HL-60/S4 (cell line): ENCODE measurements around the gene SLC25A39.

ENCODE experiments used
- in situ Hi-C: fragments of 300-500 bp; cut with MboI; formaldehyde crosslinking; loops from 2 replicates; pipeline ENCODE4 v1.14.3; 2022; ENCODE audit warnings: low sequenced_read_pairs

The SLC25A39 gene

GRCh38 chr17:44315760-44316731 lies 8.6 kb downstream of the SLC25A39 start:
- in situ Hi-C loops: no loop called here

DNA sequence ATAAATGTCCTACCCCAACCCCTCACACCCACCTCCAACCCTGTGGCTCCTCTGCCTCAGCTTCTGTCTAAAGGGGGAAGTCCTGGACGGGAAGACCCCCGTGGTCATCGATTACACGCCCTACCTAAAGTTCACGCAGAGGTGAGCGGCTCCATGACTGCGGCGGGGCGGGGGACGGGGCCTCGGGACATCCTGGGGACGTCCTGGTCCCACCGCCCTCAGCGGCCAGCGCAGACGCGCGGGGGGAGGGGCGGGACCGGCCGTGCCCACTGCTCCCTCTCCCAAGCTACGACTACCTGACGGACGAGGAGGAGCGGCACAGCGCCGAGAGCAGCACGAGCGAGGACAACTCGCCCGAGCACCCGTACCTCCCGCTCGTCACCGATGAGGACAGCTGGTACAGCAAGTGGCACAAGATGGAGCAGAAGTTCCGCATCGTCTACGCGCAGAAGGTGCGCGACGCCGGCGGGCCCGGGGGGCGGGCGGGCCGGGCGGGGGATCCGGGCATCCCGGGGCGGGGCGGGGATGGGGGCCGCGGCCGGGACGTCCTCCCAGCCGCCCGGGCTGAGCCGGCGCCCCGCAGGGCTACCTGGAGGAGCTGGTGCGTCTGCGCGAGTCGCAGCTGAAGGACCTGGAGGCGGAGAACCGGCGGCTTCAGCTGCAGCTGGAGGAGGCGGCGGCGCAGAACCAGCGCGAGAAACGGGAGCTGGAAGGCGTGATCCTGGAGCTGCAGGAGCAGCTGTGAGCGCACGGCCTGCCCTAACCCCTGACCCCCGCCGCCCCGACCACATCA lies 9.6 kb downstream of the SLC25A39 start:
- in situ Hi-C loops: no loop called here

DNA sequence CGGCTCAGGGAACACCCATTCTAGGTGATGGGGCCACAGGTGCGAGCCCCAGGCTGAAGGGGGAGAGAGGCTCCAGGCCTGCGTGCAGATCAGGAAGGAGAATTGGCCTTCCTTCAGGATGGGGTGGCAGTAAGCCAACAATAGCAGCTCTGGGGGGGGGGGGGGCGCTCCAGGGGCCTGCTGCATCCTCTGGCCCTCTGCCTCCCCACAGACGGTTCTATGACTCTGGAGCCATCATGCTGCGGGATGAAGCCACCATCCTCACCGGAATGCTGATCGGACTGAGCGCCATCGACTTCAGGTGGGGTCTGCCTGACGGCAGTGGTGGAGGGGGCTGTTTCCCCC lies 10.1 kb downstream of the SLC25A39 start:
- in situ Hi-C loops: no loop called here

DNA sequence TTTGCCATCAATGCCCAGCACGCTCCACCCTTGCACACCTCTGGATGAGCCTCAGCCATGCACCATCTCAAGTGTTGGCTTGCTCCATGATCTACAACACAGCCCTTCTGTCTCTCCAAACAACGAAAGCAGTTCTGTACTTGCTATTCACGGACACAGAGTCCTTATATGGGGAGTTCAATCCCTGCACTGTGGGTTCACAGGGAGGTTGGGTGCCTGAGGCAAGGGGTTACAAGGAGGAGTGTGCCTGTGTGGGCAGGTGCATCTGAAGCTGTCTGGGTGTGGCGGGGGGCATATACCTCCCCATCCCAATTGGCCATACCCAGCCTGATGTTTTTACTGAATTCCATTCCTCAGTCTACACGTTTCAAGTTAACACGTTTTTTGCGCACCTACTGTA lies 10.6 kb downstream of the SLC25A39 start:
- in situ Hi-C loops: no loop called here

DNA sequence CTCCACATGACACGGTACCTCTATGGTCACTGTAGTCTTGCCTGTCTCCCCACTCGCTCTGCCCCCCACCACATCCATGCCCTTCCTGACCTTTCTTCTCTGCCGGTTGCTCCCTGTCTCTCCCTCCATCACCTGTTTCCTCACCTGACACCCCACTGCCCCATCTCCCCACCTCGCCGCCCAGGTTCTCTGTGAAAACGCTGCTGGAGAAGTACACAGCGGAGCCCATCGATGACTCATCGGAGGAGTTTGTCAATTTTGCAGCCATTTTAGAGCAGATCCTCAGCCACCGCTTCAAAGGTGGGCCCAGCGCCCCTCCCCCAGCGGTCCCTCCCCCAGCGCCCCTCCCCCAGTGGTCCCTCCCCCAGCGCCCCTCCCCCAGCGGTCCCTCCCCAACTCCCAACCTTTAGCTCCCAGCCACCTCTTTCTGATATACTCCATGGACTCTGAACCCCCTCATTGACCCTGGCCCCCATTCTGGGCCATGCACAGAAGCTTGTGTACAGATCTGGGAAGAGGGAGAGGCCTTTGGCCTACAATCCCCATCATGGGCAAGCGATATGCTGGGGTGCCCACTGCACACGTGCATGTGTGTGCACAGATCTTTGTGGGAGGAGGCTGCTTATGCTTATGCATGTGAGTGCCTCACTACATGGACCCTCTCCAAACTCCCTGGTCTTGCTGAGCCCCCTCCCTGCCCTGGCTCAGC lies 12.1 kb downstream of the SLC25A39 start:
- in situ Hi-C loops: no loop called here

- in situ Hi-C loops: no loop called here
Observed at GRCh38 chr17:44311562-44312181, 13.0 kb downstream of the SLC25A39 start.

- in situ Hi-C loops: no loop called here
Observed at GRCh38 chr17:44310609-44311376, 13.8 kb downstream of the SLC25A39 start.

DNA sequence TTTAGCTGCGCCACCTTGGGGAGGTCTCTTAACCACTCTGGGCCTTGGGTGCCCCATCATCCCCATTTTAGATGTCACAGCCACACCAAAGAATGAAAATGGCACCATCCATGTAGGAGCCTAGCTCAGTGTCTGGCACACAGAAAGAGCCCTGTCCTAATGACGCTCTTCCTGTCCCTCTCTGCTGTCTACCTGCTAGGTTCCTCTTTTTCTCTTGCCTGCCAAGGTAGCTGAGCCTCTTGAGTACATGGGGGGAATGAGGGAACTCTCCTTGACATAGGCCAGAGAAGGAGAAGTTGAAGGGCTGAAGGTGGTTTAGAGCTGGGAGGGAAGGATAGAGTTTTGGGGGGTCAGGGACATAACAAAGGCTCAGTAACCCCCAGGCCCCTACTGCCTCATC lies 14.4 kb downstream of the SLC25A39 start:
- in situ Hi-C loops: no loop called here

- in situ Hi-C loops: no loop called here
Observed at GRCh38 chr17:44309472-44309871, 15.2 kb downstream of the SLC25A39 start.

- in situ Hi-C loops: no loop called here
Observed at GRCh38 chr17:44308865-44309264, 15.8 kb downstream of the SLC25A39 start.

GRCh38 chr17:44308320-44308818 lies 16.3 kb downstream of the SLC25A39 start, which contains the start of gene RUNDC3A:
Gene RUNDC3A, plus strand, starts transcription at chr17:44308601. Its CDS starts 232 bp downstream, at chr17:44308833.
- in situ Hi-C loops: no loop called here

GRCh38 chr17:44307387-44308186 lies 17.0 kb downstream of the SLC25A39 start:
- in situ Hi-C loops: no loop called here

- in situ Hi-C loops: no loop called here
Observed at GRCh38 chr17:44304651-44305050, 20.0 kb downstream of the SLC25A39 start.

- in situ Hi-C loops: no loop called here
Observed at GRCh38 chr17:44297975-44298374, 26.6 kb downstream of the SLC25A39 start.

GRCh38 chr17:44293509-44294226 lies 31.0 kb downstream of the SLC25A39 start:
- in situ Hi-C loops: no loop called here

DNA sequence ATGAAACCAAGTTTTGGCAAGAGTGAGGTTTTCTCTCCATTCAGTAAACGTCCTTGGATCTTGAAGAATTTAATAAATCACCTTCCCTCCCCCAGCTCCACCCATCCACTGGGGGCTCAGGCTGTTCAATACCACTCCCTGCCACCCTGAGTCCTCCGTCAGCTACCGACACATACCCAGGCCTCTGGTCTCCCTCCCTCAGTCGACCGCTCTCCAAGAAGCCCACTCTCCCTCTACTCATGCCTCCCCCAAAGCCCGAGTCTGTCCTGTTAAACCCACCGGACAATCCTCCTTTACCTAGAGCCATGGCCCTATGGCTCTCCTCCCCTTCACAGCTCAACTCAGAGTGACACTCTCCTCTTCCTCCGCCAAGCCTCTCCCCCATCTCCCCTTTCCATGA lies 37.0 kb downstream of the SLC25A39 start:
- in situ Hi-C loops: no loop called here

DNA sequence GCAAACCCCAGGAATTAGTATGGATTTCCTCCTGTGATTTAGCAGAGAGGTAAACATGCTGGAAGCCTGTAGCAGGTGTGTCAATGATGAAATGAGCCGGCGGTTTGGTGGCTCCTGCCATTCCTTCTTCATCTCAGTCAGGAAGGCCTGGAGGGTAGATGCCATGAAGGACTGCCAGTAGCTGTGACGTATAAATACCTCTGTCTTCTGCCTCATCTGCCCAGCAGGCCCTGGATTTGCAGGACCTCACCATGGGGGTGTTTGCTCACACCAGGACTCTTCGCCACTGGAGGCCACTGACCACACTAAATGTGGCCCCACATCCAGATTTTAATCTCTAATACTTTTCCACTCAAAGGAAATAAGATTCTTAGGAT lies 40.6 kb downstream of the SLC25A39 start:
- in situ Hi-C loops: no loop called here

GRCh38 chr17:44283344-44284023 lies 41.1 kb downstream of the SLC25A39 start:
- in situ Hi-C loops: no loop called here
